GM12873 (cell line): ENCODE data around the gene DPF3.

Source experiments
- TF ChIP-seq, protein P1 (sequence below): IDR thresholded peaks from 2 replicates; pipeline ENCODE4 v1.5.1; 2012; ENCODE audit warnings: low read depth, mild to moderate bottlenecking, moderate library complexity, low read length, control low read depth; ENCODE audit not compliant: insufficient read depth; ENCODE audit errors: missing control alignments

DPF3 gene

DNA sequence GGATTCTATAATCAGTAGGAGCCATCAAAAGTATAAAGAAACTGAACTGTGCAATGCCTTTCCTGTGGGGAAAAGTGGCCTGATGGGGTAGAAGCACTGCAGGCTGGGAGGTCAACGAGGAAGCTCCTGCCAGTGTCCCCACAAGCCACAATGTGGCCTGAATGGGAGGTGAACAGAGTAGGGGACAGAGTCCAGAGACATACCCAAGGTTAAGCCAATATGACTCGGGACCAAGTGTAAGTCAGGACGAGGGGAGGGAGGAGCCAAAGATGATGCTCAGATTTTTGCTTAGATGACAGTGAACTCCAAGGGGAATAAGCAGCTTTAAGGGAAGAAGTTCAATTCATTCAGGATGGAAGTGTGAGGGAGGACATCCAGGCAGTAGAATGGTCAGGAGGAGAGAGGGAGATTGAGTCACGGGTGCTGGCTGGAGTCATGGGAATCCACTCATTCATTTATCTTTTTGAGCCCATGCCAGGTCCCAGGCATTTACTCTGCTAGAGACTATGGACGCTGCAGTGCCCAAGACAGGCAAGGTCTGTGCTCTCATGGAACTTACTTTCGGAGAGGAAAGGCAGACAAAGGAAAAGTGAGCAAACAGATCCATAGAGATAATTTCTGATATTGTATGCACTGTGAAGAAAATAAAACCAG, 29.1 kb downstream of the DPF3 start:
- TF ChIP-seq, protein P1, sequence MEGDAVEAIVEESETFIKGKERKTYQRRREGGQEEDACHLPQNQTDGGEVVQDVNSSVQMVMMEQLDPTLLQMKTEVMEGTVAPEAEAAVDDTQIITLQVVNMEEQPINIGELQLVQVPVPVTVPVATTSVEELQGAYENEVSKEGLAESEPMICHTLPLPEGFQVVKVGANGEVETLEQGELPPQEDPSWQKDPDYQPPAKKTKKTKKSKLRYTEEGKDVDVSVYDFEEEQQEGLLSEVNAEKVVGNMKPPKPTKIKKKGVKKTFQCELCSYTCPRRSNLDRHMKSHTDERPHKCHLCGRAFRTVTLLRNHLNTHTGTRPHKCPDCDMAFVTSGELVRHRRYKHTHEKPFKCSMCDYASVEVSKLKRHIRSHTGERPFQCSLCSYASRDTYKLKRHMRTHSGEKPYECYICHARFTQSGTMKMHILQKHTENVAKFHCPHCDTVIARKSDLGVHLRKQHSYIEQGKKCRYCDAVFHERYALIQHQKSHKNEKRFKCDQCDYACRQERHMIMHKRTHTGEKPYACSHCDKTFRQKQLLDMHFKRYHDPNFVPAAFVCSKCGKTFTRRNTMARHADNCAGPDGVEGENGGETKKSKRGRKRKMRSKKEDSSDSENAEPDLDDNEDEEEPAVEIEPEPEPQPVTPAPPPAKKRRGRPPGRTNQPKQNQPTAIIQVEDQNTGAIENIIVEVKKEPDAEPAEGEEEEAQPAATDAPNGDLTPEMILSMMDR: no peak

DNA sequence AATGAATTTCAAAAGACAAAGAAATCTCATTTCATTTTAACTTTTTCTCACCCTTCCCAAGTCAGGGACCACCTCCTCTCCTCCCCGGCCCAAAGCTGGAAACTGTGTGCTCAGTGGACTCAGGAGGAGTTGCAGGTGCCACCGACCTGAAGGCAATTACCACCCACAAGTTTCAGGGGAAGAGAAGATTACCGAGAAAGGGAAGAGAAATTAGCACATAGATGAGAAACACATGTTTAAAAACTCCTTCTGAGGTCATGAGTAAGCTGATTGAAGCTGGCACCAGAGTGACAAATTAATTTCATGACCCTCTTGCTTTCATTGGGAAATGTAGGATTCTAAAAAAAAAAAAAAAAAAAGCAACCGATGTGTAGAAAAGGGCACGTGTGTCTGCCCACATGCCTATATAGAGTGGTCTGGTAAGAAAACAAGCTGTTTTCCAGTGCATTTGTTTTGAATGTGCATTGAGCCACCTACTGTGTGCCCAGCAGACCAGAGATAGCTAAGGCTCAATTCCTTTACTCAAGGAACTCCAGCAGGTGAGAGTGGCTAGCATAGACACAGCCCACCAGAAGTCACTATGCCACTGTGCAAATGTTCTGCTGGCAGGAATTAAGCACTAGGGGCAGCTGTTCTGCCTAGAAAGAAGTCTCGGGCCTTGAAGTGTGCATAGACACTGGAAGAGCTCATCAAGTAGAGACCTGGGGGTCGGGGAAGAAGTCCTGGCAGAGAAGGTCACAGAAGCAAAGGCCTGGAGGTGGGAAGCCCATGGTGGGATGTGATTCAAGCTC, 30.5 kb downstream of the DPF3 start:
- TF ChIP-seq, protein P1: peak; percentile 20

DNA sequence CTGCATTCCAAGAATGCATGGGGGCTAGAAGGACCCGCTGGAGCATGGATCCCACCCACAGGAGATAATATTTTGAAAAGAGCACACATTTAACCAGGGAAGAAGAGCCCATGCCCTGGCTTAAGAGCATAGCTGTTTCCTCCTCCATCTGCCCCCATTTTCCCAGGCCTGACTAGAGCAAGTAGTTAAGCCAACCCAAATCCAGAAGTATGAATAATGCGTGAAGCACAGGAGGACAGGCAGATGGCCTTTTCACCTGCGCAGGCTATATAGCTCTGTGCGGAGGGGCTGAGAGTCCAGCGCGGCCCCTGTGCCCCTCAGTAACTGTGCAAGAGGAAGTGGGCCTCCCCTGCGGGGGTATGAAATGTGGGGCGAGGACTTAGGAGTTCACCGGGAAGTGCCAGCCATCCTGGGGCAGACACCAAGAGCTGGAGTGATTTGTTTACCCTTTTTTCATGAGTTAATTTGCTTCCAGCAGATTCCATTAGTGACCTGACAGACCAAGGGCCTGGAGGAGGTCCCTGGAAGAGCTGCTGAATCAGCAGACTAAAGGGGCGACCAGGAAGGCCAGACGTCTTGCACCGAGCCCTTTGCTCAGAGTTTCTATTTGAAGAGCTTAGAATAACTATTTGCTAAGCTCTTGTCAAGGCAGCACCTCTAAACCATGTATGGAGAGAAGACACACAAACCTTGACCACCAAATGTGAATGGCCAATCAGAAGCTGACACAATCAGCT, 37.2 kb downstream of the DPF3 start:
- TF ChIP-seq, protein P1: no peak

DNA sequence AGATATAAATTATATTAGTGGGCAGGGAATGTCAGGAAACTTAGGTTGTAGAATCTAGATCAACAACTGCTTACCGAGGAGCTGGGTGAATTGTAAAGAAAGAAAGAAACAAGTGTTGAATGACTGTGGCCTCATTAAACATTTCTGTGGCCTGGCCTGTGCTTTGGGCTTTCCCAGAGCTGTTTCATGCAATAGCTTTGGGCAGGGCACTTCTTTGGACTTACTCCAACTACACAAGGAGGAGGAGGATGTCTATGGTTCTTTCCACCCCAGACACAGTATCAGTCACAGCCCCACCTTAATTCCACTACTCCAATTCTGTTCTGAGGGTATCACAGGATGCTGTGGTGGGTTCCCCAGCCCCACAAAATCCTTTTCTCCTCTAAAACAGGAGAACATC, 38.0 kb downstream of the DPF3 start:
- TF ChIP-seq, protein P1: no peak

DNA sequence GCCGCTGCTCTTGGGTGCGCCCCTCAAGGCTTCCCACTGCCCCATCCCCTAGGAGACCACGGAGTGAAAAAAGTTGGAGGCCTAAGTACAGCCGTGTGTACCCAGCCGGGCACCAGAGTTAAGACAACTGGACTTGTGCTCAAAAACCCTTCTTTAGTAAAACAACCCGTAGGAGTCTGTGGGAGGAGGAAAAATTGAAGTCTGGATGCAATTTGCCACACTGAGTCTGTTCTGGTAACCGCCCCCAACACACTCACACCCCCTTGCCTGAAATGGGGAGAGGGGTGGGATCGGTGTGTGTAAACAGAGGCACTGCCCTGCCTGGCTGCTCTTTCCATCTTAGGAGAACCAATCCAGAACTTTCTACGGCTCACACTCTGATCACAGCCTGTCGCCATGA, 41.7 kb downstream of the DPF3 start:
- TF ChIP-seq, protein P1: no peak

DNA sequence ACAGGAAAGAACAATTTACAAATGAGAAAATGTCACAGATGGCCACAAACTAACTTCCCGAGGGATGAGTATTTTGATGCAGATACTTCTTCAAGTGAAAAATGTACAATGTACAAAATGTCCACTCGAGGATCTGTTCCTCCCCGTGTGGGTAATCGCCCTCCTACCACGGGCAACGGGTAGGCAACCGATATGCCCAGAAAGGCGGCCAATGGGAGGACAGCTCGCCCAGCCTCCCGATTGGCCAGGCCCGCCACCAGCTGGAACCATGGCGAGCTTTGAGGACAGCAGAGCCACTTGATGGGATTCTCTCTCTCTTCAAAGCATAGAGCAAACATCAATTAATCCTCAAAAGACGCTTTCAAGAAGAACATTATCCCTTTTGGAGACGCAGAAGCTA, 42.3 kb downstream of the DPF3 start:
- TF ChIP-seq, protein P1: no peak

DNA sequence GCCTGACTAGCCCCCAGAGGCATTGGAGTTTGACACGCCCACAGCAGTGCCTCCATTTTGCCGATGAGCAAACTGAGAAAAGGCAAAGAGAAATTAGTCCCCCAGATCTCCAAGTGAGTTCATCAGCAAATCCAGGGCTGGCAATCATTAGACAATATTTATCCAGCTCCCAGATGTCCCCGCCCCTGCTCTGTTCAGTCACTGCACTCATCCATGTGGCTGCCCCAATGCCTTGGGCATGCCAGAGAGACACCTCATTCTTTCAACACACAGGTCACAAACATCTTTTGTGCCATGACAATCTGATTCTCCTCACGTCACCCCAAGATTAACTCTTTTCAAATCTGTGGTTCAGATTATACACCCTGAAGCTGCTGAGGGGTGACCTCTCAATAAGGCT, 43.5 kb downstream of the DPF3 start:
- TF ChIP-seq, protein P1: no peak
